Measurements from ENCODE around the gene ASB1. TPM values are rescaled to one million over a fixed set of nuclear protein-coding genes. Genes with fewer than 3 reads are reported as not detected.

Gene ASB1
- total and polyA plus RNA-seq, 7 donors: 3.5 to 36.0 (median 14.0) TPM

DNA sequence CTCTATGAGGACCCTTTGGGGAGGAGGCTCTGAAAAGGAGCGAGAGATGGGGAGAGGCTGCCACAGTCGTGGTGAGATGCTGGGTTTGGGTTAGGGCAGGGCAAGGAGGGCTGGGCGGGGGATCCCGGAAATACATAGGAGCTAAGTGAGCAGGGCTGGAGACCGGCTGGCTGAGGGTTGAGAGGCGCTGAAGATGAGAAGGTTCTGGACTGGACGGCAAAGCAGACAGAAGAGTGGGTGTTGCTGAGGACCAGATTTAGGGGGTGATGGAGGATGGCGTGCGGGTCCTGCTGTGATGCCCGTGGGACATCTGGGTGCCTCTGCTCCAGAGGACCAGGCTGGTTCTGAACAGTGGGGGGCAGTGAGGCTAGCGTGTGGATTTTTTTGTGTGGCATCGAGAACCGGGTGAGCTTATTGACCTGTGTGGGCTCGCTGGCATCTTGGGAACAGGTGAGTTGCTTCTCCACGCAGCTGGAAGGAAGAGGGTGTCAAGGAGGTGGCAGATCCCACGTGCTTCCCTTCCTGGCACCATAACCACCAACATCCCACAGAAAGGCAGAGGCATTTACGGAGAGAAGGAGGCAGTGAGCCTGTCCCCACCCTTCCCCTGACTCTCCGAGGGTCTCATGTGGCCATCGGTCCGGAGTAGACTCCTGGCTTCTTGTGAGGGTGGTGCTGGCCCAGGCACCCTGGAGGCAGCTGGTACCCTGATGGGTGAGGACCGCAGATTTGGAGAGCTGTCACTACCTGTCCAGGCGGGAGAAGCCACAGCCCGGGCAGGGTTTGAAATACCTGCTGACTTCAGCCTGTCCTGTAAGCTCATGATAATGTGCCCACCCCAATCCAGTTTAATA is 70.3 kb downstream of the ASB1 start:
- intact Hi-C loops (cut with DNase I): no loop called here
- no peaks in the 10 kb centered on the region for H3K9me3 ChIP-seq
- no peak for DNase-seq
- WGBS, 2 donors: 91% methylated on average over 23 of the region's 23 CpGs
- no peak overlapping the region for H3K4me3 ChIP-seq
- TF ChIP-seq, protein P1, sequence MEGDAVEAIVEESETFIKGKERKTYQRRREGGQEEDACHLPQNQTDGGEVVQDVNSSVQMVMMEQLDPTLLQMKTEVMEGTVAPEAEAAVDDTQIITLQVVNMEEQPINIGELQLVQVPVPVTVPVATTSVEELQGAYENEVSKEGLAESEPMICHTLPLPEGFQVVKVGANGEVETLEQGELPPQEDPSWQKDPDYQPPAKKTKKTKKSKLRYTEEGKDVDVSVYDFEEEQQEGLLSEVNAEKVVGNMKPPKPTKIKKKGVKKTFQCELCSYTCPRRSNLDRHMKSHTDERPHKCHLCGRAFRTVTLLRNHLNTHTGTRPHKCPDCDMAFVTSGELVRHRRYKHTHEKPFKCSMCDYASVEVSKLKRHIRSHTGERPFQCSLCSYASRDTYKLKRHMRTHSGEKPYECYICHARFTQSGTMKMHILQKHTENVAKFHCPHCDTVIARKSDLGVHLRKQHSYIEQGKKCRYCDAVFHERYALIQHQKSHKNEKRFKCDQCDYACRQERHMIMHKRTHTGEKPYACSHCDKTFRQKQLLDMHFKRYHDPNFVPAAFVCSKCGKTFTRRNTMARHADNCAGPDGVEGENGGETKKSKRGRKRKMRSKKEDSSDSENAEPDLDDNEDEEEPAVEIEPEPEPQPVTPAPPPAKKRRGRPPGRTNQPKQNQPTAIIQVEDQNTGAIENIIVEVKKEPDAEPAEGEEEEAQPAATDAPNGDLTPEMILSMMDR (IDR thresholded peaks at IDR 0.05): no peak
- H3K4me1 ChIP-seq: peaks cover 0 to 21% (median 17%) of the 10 kb centered on the region in 4 donors
- H3K27me3 ChIP-seq: no peaks in the 10 kb centered on the region
- H3K36me3 ChIP-seq: no peaks in the 10 kb centered on the region
- H3K27ac ChIP-seq: no peak overlapping the region

DNA sequence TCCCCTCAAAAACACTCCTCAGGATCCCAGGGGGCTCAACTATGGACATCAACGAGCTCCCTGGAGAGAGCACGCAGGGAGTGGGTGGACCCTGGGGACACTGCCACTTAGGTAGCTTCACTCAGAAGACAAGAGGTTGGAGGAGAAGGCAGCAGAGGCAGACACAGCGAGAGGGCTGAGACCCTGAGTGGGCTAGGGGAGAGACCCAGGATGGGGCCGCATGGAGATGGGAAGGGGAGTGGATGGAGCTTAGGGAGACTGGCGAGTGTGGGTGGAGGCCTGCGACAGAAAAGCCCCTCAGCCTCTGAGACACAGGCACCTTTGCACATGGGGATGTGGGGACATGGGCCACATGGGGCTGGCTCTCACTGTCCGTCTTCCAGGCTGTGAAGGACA is 70.9 kb downstream of the ASB1 start:
- Histone ChIP-seq H3K4me1 (peaks cover 0 to 17% (median 12%) of the 10 kb centered on the region in 4 donors), H3K9me3 (no peaks in the 10 kb centered on the region), H3K27me3 (no peaks in the 10 kb centered on the region), H3K4me3 (no peak overlapping the region), H3K36me3 (no peaks in the 10 kb centered on the region), H3K27ac (no peak overlapping the region)
- WGBS, 2 donors: 93 to 96% methylated on average over 7 of the region's 7 CpGs
- no peak for TF ChIP-seq POLR2AphosphoS5 (IDR thresholded peaks at IDR 0.05)
- TF ChIP-seq, protein P1 (IDR thresholded peaks at IDR 0.05): no peak
- no peak for TF ChIP-seq POLR2A (IDR thresholded peaks at IDR 0.05)
- no peak for TF ChIP-seq EP300 (IDR thresholded peaks at IDR 0.05)
- intact Hi-C loops (cut with DNase I): no loop called here
- no peak for DNase-seq

DNA sequence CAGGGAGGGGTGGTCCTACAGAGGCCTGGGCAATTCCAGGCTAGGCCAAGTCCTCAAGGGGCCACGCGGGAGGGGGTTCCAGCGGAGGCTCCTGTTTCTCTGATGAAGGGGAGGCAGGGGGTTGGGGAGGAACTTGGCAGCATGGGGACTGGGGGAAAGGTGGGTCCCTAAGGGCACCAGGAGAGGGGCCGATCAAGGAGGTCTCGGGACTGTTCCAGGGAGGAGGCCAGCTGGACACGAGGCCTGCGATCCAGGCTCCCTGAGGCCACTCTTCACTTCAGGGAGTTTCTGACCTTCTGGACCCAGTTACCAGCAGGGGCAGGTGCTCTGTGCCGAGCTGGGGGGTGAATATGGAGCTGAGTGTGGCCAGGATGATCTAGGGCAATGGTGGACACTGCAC is 71.5 kb downstream of the ASB1 start:
- WGBS, 2 donors: 86 to 91% methylated on average over 8 of the region's 8 CpGs
- TF ChIP-seq POLR2A (IDR thresholded peaks at IDR 0.05): no peak
- TF ChIP-seq, protein P1 (IDR thresholded peaks at IDR 0.05): no peak
- TF ChIP-seq EP300 (IDR thresholded peaks at IDR 0.05): no peak
- no peak for TF ChIP-seq POLR2AphosphoS5 (IDR thresholded peaks at IDR 0.05)
- intact Hi-C loops (cut with DNase I): no loop called here
- Histone ChIP-seq H3K9me3 (no peaks in the 10 kb centered on the region), H3K36me3 (no peaks in the 10 kb centered on the region), H3K27me3 (no peaks in the 10 kb centered on the region), H3K27ac (no peak overlapping the region), H3K4me3 (no peak overlapping the region), H3K4me1 (peaks cover 0 to 11% (median 6%) of the 10 kb centered on the region in 4 donors)
- DNase-seq: no peak

DNA sequence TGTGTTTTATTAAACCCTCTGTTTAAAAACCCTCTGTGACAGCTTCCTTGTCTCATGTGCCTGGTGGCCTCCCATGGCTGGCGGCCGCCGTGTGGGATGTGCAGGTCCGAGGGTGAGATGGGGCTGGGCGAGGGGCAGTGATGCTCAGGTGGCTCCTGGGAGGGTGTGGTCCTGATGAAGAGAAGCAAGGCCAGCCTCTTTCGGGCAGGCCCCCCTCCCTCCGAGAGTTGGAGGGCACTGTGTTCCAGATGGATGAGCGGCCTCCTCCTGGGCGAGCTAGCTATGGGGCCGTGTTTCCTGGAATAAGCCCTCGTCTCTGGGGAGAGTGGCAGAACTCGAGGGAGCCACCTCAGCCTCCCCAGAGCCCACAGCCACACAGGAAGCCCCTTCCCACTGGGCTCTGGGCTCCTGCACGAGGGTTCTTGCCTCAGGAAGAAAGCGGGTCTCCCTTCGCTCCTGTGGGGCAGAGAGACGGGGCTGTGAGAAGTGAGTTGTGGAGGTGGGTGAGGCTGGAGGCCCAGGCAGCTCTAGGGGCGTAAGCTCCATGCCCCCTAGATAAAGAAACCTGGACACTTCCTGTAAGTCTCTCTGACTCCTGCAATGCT is 72.1 kb downstream of the ASB1 start:
- Histone ChIP-seq H3K4me1 (peaks cover 0 to 5% (median under 1%) of the 10 kb centered on the region in 4 donors), H3K27me3 (no peaks in the 10 kb centered on the region), H3K4me3 (no peak overlapping the region), H3K27ac (no peak overlapping the region), H3K36me3 (no peaks in the 10 kb centered on the region), H3K9me3 (no peaks in the 10 kb centered on the region)
- TF ChIP-seq POLR2AphosphoS5 (IDR thresholded peaks at IDR 0.05) (no peak), POLR2A (IDR thresholded peaks at IDR 0.05) (no peak), EP300 (IDR thresholded peaks at IDR 0.05) (no peak)
- TF ChIP-seq, protein P1 (IDR thresholded peaks at IDR 0.05): no peak
- DNase-seq: no peak
- intact Hi-C loops (cut with DNase I): no loop called here
- 76 to 87% methylated on average over 17 of the region's 17 CpGs for WGBS, 2 donors
